ENCODE measurements around the gene CDH13.

Gene CDH13

DNA sequence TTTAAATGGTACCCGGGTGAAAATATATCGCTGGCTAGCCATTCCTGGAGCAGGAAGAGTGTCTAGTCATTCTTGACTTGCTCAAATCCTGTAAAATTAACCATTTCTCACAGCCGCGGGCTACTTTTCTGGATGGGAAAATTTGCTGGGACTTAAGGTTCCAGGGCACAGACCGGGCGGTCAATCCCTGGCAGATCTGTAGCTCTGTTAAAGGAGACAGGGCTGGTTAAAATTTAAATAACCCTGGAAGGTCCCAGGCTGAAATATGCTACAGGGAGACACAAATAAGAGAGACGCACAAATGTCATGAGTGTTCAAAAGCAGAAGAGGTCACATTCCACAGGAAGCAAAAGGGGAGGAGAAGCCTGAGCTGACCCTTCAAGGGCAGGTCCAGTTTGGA, 951.4 kb downstream of the CDH13 start:
- H3K27me3 ChIP-seq (ENCODE audit: control insufficient read depth, low read length), result no peaks in the 10 kb centered on the region
- TF ChIP-seq EZH2phosphoT487 (IDR thresholded peaks at IDR 0.05; ENCODE audit: borderline replicate concordance, low read length) (no peak), CTCF (IDR thresholded peaks at IDR 0.05; ENCODE audit: low read depth, low read length, poor library complexity, severe bottlenecking) (no peak)
- no peaks in the 10 kb centered on the region for H3K9me2 ChIP-seq (replicated peaks; ENCODE audit: control insufficient read depth, low read length)
- no peak overlapping the region for H3K4me3 ChIP-seq (ENCODE audit: low read length)
- no peaks in the 10 kb centered on the region for H3F3A ChIP-seq (ENCODE audit: control insufficient read depth, insufficient read depth)
- no peaks in the 10 kb centered on the region for H4K20me1 ChIP-seq (ENCODE audit: control insufficient read depth, insufficient read depth, low read depth, low read length)
- H3K4me1 ChIP-seq (ENCODE audit: control insufficient read depth, low read length), result no peaks in the 10 kb centered on the region
- H3K9me3 ChIP-seq (ENCODE audit: control insufficient read depth, insufficient read depth, low read length), result no peaks in the 10 kb centered on the region
- H3K4me2 ChIP-seq (ENCODE audit: low read length), result no peak overlapping the region
- H3K36me3 ChIP-seq (ENCODE audit: control insufficient read depth, low read length), result no peaks in the 10 kb centered on the region
- no peaks in the 10 kb centered on the region for H3K79me2 ChIP-seq (ENCODE audit: control insufficient read depth, low read length)
- no peak overlapping the region for H3K27ac ChIP-seq (ENCODE audit: low read depth, low read length)

DNA sequence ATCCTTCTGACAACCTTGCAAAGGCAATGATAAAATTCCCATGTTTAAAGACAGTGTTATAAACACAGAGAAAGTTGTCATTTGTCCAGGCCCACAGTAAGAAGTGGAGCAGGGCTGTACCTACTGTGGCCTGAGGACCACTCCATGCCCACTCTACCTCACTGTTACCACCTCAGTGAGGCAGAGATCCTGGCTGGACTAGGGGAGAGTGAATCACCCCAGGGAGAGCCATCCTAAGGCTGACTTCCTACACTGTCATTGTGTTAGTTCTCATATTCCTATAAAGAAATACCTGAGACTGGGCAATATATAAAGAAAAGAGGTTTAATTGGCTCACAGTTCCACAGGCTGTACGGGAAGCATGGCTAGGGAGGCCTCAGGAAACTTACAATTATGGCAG, 952.3 kb downstream of the CDH13 start:
- no peak for TF ChIP-seq EZH2phosphoT487 (IDR thresholded peaks at IDR 0.05; ENCODE audit: borderline replicate concordance, low read length)
- H3K36me3 ChIP-seq (ENCODE audit: control insufficient read depth, low read length), result no peaks in the 10 kb centered on the region
- no peaks in the 10 kb centered on the region for H3K9me3 ChIP-seq (ENCODE audit: control insufficient read depth, insufficient read depth, low read length)
- no peaks in the 10 kb centered on the region for H3K4me1 ChIP-seq (ENCODE audit: control insufficient read depth, low read length)
- no peaks in the 10 kb centered on the region for H3F3A ChIP-seq (ENCODE audit: control insufficient read depth, insufficient read depth)
- H3K4me2 ChIP-seq (ENCODE audit: low read length), result no peak overlapping the region
- H3K4me3 ChIP-seq (ENCODE audit: low read length), result no peak overlapping the region
- no peaks in the 10 kb centered on the region for H3K27me3 ChIP-seq (ENCODE audit: control insufficient read depth, low read length)
- no peak overlapping the region for H3K27ac ChIP-seq (ENCODE audit: low read depth, low read length)
- H4K20me1 ChIP-seq (ENCODE audit: control insufficient read depth, insufficient read depth, low read depth, low read length), result no peaks in the 10 kb centered on the region
- H3K79me2 ChIP-seq (ENCODE audit: control insufficient read depth, low read length), result no peaks in the 10 kb centered on the region
- no peaks in the 10 kb centered on the region for H3K9me2 ChIP-seq (replicated peaks; ENCODE audit: control insufficient read depth, low read length)

DNA sequence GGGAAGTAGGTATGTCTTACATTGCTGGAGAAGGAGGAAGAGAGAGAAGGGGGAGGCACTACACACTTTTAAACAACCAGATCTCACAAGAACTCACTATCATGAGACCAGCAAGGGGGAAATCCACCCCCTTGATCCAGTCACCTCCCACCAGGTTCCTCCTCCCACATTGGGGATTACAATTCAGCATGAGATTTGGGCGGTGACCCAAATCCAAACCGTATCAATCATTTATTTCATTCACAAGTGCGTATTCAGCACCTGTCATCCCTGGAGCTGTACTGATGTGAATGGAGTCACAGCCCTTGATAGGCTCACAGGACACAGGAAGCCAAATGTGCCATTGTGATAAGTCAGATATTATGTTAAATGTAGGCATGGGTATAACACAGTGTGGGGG, 952.7 kb downstream of the CDH13 start:
- H3K9me3 ChIP-seq (ENCODE audit: control insufficient read depth, insufficient read depth, low read length), result no peaks in the 10 kb centered on the region
- no peaks in the 10 kb centered on the region for H3K27me3 ChIP-seq (ENCODE audit: control insufficient read depth, low read length)
- H3K4me3 ChIP-seq (ENCODE audit: low read length), result no peak overlapping the region
- H4K20me1 ChIP-seq (ENCODE audit: control insufficient read depth, insufficient read depth, low read depth, low read length), result no peaks in the 10 kb centered on the region
- H3K4me1 ChIP-seq (ENCODE audit: control insufficient read depth, low read length), result no peaks in the 10 kb centered on the region
- no peaks in the 10 kb centered on the region for H3F3A ChIP-seq (ENCODE audit: control insufficient read depth, insufficient read depth)
- no peak overlapping the region for H3K4me2 ChIP-seq (ENCODE audit: low read length)
- TF ChIP-seq EZH2phosphoT487 (IDR thresholded peaks at IDR 0.05; ENCODE audit: borderline replicate concordance, low read length) (no peak), CTCF (IDR thresholded peaks at IDR 0.05; ENCODE audit: low read depth, low read length, poor library complexity, severe bottlenecking) (no peak)
- H3K79me2 ChIP-seq (ENCODE audit: control insufficient read depth, low read length), result no peaks in the 10 kb centered on the region
- H3K27ac ChIP-seq (ENCODE audit: low read depth, low read length), result no peak overlapping the region
- H3K36me3 ChIP-seq (ENCODE audit: control insufficient read depth, low read length), result no peaks in the 10 kb centered on the region
- no peaks in the 10 kb centered on the region for H3K9me2 ChIP-seq (replicated peaks; ENCODE audit: control insufficient read depth, low read length)

GRCh38 chr16:83581082-83581481, 954.3 kb downstream of the CDH13 start:
- Histone ChIP-seq H3K36me3 (ENCODE audit: control insufficient read depth, low read length) (no peaks in the 10 kb centered on the region), H3F3A (ENCODE audit: control insufficient read depth, insufficient read depth) (no peaks in the 10 kb centered on the region), H3K9me3 (ENCODE audit: control insufficient read depth, insufficient read depth, low read length) (no peaks in the 10 kb centered on the region), H3K9me2 (replicated peaks; ENCODE audit: control insufficient read depth, low read length) (no peaks in the 10 kb centered on the region), H3K4me2 (ENCODE audit: low read length) (no peak overlapping the region), H3K27me3 (ENCODE audit: control insufficient read depth, low read length) (no peaks in the 10 kb centered on the region), H3K79me2 (ENCODE audit: control insufficient read depth, low read length) (no peaks in the 10 kb centered on the region), H3K4me1 (ENCODE audit: control insufficient read depth, low read length) (no peaks in the 10 kb centered on the region), H3K27ac (ENCODE audit: low read depth, low read length) (no peak overlapping the region), H3K4me3 (ENCODE audit: low read length) (no peak overlapping the region), H4K20me1 (ENCODE audit: control insufficient read depth, insufficient read depth, low read depth, low read length) (no peaks in the 10 kb centered on the region)
- TF ChIP-seq EZH2phosphoT487 (IDR thresholded peaks at IDR 0.05; ENCODE audit: borderline replicate concordance, low read length), result no peak
- no peak for TF ChIP-seq CTCF (IDR thresholded peaks at IDR 0.05; ENCODE audit: low read depth, low read length, poor library complexity, severe bottlenecking)

All from DOHH2 (cell line).